ENCODE results near the gene ME1.

- TF ChIP-seq RAD21 (IDR thresholded peaks at IDR 0.05; ENCODE audit: low read depth) (no peak), FOXM1 (IDR thresholded peaks at IDR 0.05; ENCODE audit: borderline replicate concordance, low read depth) (no peak), CEBPB (IDR thresholded peaks at IDR 0.05) (no peak), YY1 (IDR thresholded peaks at IDR 0.05; ENCODE audit: low read depth) (no peak), MAX (IDR thresholded peaks at IDR 0.05) (no peak), REST (IDR thresholded peaks at IDR 0.05; ENCODE audit: low read depth) (no peak), USF1 (IDR thresholded peaks at IDR 0.05) (no peak), TEAD4 (IDR thresholded peaks at IDR 0.05) (no peak), EGR1 (IDR thresholded peaks at IDR 0.05) (no peak), CREB1 (IDR thresholded peaks at IDR 0.05; ENCODE audit: low read depth) (no peak), EP300 (IDR thresholded peaks at IDR 0.05; ENCODE audit: borderline replicate concordance) (no peak), TAF1 (IDR thresholded peaks at IDR 0.05; ENCODE audit: low read depth) (no peak)
These were observed 49.6 kb upstream of the ME1 start for GRCh38 chr6:83480470-83480869.
